Epithelial cell of proximal tubule (primary cell): ENCODE results near the gene KLHL24. TPM values are rescaled to one million over a fixed set of nuclear protein-coding genes. Genes with fewer than 3 reads are reported as not detected.
A peak's percentile ranks its signal among the peaks of the same experiment; 100 is the strongest.
"Not testable (repeated sequence)": the region's sequence is repeated elsewhere in the genome, so short reads cannot be mapped to it uniquely, and the experiment has no call there.

Experiments
- DNase-seq: peaks from one replicate; pipeline ENCODE4 v3.0.0-alpha.2; 2011; ENCODE audit warnings: low read depth
- H3K4me3 ChIP-seq: 2 replicates; pipeline ENCODE4 v1.5.1; 2011; ENCODE audit warnings: low read depth, mild to moderate bottlenecking, low read length
- total RNA-seq: library from RNA; depleted of rRNA; stranded (reverse); fragments of >200 nt; gene quantifications from 2 replicates; pipeline ENCODE4 v1.2.3, GENCODE V29; 2015
- TF ChIP-seq, protein P1 (sequence below): conservative IDR thresholded peaks from 2 replicates; pipeline ENCODE4 v1.5.1; 2012; ENCODE audit warnings: low read depth, mild to moderate bottlenecking, low read length

The KLHL24 gene
- total RNA-seq, 1 donor from 2014 or later: 20.6 TPM

DNA sequence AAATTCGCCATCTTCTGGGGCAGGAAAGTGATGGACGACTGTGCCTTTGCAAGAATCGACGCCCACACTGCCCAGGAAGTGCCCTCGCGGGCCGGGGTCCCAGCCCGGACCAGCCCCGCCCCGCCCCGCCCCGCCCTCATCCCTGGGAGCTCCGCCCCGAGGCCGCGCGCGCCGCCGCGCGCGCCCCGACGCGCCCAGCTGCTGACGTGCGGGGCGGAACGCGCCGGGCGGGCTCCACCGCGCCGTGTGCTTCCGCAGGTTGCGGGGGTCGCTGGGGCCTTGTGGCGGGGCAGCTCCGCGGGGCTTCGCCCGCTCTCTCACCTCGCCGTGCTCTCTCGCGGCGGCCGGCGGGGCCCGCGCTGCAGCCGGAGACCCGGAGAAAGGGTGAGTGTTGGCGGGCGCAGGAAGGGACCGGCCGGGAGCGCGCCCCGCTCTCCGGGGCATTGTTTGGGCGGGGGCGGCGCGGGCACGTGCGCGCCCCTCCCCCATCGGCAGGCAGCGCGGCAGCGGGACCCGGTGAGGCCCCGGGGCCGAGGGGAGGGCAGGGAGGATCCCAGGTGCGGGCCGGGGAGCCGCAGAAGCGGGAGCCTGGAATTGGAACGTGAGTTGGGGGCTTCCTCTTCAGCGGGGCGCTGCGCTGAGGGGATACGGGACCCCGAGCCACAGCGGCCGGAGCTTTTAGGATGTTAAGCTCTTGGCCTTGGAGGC is 62.3 kb downstream of the KLHL24 start, which contains the start of gene YEATS2:
Gene YEATS2, plus strand, starts transcription at position 188 of the 708 bp plus-strand sequence. CDS start 17,366 bp downstream, outside the sequence.
- TF ChIP-seq, protein P1, sequence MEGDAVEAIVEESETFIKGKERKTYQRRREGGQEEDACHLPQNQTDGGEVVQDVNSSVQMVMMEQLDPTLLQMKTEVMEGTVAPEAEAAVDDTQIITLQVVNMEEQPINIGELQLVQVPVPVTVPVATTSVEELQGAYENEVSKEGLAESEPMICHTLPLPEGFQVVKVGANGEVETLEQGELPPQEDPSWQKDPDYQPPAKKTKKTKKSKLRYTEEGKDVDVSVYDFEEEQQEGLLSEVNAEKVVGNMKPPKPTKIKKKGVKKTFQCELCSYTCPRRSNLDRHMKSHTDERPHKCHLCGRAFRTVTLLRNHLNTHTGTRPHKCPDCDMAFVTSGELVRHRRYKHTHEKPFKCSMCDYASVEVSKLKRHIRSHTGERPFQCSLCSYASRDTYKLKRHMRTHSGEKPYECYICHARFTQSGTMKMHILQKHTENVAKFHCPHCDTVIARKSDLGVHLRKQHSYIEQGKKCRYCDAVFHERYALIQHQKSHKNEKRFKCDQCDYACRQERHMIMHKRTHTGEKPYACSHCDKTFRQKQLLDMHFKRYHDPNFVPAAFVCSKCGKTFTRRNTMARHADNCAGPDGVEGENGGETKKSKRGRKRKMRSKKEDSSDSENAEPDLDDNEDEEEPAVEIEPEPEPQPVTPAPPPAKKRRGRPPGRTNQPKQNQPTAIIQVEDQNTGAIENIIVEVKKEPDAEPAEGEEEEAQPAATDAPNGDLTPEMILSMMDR: no peak
- DNase-seq: no peak
- H3K4me3 ChIP-seq: peak within 1 kb of the TSS; percentile 88

DNA sequence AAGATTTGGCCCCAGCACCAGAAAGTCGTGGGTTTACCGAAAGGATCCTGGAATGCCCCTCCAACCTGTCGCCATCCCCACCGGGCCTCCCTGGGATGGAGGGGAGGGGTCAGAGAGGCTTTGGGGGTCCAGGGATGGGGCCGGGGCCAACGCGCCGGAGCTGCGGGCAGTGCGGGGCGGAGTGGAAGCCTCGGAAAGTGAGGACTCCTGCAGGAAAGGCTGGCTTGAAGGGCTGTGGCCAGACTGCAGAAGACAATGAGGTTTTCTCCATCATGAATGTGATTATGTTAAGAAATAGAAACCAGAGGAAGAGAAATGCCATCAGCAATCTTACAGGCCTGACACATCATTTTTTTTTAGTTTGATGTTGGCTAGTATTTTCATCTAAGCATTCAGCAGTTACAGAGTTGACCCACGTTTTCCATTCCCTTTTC is 62.9 kb downstream of the KLHL24 start:
- H3K4me3 ChIP-seq: peak overlapping the region; percentile 88
- no peak for DNase-seq
- TF ChIP-seq, protein P1: no peak

DNA sequence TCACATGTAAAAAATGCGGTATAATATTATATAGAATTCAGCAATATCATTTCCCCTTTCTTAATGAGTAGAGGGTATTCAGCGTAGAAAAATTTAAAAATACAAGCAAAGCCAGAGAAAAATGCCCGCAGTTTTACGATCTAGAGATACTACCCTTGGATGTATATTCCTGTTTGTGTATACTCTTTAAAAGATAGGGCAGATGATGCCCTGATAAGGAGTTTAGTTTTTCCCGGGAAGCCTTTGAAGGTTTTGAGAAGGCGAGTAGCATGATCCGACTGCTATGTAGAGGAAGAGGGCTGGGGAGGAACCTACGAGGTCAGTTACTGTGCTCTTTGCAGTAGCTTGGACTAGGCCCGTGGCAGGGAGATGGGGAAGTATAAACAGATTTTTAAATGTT is 63.3 kb downstream of the KLHL24 start:
- TF ChIP-seq, protein P1: no peak
- H3K4me3 ChIP-seq: peak overlapping the region; percentile 88
- DNase-seq: no peak

DNA sequence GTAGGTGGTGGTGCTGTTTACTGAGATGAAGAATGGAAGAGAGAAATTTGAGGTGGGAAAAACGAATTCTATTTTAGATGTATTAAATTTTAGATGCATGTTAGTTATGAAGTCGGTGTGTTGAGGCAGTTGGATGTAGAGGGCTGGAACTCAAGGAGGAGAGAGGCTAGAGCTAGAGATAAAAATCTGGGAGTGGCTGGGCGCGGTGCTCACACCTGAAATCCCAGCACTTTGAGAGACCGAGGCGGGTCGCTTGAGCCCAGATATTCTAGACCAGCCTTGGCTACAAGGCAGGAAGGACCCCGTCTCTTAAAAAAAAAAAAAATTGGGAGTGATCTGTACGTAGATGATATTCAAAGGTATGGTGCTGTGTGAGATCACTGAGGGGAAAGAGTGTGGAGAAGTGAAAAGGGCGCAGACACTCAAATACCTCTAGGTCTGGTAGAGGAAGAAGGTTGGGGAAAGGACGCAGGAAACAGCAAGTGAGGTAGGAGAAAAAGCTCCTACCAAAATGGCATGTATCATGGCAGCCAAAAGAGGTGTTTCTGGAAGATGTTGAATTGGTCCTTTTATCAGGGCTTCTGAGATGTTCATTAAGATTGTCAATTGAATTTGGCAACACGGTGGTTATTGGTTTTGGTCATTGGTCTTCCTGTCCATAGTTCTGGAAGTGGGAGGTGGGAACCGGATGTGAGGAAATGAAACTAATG is 64.0 kb downstream of the KLHL24 start:
- H3K4me3 ChIP-seq: peak overlapping the region; percentile 88
- no peak for DNase-seq
- TF ChIP-seq, protein P1: no peak

- no peak for DNase-seq
- TF ChIP-seq, protein P1: no peak
- no peak overlapping the region for H3K4me3 ChIP-seq
Observed at GRCh38 chr3:183701744-183702143, 66.3 kb downstream of the KLHL24 start.

DNA sequence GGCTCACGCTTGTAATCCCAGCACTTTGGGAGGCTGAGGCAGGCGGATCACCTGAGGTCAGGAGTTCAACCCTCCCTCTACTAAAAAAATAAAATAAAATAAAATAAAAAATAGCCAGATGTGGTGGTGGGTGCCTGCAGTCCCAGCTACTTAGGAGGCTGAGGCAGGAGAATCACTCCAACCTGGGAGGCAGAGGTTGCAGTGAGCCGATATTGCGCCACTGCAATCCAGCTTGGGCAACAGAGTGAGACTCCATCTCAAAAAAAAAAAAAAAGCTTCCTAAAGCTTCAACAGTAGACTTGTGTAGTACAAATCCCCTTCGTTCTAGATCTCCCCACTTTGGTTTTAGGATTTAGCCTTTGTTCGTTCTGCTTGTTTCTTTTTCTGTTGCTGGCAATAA is 68.5 kb downstream of the KLHL24 start:
- H3K4me3 ChIP-seq, DNase-seq: not testable (repeated sequence)

DNA sequence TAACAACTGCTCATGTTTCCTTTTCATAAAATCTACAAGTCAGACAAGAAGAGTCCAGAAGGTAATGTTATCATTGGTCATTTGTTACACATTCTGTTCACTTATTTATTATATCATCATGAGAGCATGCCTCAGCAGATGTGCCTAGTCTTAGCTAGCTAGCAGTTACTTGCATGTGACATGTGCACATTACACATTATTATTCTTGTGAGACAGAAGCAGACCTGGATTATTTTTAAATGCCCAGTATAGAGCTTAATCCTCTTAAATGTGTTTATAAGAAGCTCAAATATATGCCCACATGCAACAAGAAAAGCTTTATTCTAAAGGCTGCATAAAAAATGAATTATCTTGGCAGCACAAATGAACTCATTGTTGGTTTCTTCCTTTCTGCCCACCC is 74.8 kb downstream of the KLHL24 start:
- TF ChIP-seq, protein P1: no peak
- DNase-seq: no peak
- no peak overlapping the region for H3K4me3 ChIP-seq
